CD4-positive, alpha-beta T cell treated with Interleukin-10 for 1 hour (primary cell): ENCODE measurements around the gene IRS1.

Experiments used
- DNase-seq: peaks from one replicate; pipeline ENCODE4 v3.0.0-alpha.2; 2020

IRS1 gene

DNA sequence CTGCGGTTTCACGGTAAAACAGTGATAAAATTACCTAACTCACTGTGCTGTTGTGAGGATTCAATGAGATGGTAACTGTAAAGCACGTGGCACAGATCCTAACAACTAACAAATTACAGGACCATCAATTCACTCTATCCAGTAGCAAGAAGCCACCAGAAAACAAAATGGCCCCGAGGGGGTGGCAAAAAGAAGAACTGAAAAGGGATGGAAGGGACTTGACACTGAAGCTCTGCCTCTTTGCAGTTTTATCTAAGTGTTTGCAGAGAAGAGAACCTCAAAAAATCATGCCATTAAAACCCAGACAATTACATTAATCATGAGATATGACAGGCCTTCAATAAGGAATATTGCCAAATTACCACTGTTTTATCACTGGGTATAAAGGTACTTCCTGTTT is 46.7 kb downstream of the IRS1 start:
- no peak for DNase-seq

DNA sequence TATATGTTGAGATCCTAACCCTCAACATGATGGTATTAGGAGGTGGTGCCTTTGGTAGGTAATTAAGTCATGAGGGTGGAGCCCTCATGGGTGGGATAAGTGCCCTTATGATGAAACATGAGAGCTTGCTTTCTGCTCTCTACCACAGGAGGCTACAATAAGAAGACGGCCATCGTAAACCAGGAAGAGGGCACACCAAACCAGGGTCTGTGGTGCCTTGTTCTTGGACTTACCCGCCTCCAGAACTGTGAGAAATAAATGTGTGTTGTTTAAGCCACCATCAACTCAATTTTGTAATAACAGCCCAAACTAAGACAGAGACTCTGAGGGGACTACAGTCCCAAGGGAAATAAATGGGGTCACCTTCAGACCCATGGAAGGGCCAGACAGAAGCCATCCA is 52.3 kb downstream of the IRS1 start:
- no peak for DNase-seq

DNA sequence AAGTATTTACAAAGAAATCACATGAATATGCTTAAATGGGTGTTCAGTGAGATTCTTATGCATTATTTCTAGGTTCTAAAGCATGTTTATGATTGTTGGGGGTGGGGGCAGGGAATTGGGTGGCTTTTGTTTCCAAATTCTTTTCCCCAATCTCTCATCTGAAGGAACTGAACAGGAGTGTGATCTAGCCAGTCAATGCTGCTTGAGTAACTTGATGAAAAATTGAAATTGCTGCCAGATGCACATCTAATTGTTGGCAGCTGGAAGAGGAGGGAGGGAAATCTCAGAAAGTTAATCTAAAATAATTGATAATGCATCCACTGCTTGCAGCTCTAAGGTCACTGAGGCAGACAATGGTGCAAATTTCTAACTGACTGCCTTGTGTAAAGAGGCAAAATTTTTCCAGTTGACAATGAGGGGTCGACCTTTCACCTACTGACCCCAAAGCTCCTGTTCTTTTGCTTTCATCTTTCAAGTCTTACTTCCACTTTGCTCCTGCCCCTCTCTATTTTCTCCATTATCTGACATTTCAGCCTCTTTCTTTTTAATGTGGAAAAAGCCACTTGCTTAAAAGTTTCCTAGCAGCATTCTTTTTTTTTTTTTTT is 53.3 kb downstream of the IRS1 start:
- no peak for DNase-seq

DNA sequence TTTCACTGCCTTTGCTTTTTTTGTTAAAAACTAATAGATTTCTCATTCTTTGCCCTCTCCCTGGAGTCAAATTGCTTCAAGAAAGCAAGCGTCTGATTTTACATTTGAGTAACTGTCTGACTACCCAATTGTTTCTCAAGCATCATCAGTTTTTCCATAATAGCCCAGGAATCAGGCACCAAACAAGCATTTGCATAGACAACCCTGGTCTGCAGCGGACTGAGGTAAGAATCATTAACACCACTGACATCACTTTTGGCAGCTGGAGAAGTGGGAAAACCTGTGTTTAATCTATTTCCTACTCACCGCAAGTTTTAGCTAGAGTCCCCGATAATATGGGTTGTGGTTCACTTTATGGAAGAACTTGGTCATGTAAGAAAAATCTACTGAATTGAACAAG is 55.7 kb downstream of the IRS1 start:
- no peak for DNase-seq

- DNase-seq = no peak
Observed at GRCh38 chr2:226742347-226742746, 57.3 kb downstream of the IRS1 start.

GRCh38 chr2:226740039-226740648 is 59.5 kb downstream of the IRS1 start:
- DNase-seq = no peak

GRCh38 chr2:226739545-226740030 is 60.0 kb downstream of the IRS1 start:
- no peak for DNase-seq

DNA sequence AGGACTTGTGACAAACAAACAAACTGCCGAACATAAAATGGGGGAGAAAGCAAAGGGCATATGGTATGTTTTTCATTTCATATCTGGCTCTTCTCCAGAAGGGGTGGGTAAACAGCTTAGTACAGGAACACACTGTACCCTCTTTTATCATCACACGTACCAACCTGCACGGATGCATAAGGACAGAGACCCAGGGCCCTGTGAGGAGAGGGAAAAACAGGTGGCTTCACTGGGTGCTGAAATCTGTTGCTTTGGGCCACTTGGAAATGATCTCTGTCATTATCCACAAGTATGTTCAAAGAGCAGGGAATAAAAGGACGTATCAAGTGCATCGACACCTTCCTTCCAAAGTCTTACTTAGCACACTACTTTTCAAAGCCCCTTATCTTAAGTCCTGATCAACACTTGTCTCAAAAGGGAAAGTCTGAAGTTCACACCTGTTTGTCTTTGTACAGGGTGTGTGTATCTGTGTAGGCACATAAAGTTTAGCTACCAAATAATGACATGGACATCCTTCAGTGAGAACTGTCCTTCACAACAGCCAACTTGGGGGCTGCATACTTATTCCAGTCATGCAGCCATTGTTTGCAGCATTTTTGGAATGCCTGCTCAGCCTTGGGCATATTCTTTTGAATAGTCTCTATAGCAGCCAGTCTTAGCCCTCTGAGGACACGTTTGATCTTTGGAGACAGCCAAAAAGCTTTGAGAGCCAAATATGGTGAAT is 60.6 kb downstream of the IRS1 start:
- DNase-seq = no peak

DNA sequence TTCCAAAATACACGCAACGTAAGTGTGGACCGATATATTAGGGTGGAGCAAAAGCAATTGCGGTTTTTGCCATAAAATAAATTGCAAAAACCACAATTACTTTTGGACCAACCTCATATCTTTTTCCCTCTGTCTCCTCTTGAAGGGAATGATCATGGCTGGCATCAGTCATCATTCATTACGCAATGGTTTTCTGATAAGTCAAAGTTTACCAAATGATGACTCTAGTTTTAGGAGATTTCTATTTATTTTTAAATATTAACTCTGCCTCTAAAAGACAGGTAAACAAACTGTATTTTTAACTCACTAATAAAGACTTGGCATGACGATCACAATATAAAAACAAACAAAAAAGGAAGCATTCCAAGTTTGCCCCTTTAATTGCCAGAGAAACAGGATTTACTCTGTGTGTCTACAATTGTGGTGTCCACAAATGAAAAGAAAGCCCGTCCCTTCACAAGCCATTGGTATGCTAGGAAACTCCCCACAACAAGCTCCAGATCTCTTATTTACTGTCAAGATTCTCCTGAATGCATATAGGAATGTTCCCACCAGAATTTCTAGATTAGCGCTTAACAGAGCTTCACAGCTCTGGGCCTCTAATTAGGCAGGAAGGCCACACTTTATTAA is 61.3 kb downstream of the IRS1 start:
- DNase-seq = no peak

DNA sequence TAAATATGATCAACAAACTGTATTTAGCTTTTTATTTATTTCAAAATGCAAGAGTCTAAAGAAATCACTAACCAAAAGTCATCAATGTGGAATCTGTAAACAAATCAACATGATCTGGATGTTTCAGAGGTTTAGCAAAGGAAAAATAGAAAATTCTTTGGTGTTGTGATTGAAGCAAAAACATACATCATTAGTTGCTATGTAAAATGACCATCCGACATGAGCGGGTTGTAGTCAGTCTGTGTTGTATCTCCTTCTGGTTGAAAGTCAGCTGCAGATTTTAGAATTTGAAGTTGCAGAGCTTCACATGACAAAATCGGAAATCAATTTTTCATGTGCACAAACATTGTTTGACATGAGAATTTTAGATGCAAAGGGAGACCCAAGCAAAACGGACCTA is 63.2 kb downstream of the IRS1 start:
- DNase-seq = no peak

GRCh38 chr2:226733927-226734564 is 65.6 kb downstream of the IRS1 start:
- no peak for DNase-seq

GRCh38 chr2:226733189-226733858 is 66.3 kb downstream of the IRS1 start:
- DNase-seq = no peak

DNA sequence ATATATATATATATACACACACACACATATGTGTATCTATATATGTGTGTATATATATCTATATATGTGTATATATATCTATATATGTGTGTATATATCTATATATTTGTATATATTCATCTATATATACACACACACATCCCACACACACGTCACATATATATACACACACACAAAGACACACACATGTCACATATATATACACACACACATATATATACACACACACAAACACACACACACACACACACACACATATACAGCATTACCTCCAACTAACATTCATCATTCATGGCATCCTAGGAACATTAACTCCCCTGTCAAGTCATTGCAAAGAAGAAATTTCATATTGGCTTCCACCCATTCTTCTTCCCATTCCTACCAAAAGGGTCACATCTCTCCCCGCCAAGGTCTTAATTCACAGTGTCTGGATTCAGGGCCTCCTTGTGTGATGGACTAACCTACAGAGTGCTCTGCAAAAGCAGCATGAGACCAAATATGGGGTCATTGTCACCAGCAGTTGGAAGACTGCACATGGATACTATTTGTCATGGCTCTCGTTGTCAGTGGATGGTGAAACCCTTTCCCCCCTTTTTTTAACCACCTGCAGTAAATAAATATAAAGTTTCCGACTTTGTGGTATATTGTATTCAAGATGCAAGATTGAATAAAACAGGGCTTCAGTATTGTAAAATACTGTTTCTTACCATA is 67.0 kb downstream of the IRS1 start:
- DNase-seq = no peak

- no peak for DNase-seq
Observed at GRCh38 chr2:226730481-226730880, 69.1 kb downstream of the IRS1 start.

DNA sequence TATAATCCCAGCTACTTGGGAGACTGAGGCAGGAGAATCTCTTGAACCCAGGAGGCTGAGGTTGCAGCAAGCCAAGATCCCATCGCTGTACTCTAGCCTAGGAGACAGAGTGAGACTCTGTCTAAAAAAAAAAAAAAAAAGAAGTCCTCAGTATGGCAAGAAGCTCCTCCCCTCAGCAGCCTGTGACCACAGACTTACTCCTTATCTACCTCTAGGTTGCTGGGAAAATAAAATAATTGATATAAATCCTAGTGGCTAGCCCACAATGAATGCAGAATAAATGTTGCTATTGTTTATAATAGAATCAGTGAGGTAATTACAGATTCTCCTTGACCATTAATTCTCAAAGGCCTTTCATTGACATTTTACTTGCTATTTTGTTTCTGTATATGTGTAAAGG is 70.6 kb downstream of the IRS1 start:
- no peak for DNase-seq

DNA sequence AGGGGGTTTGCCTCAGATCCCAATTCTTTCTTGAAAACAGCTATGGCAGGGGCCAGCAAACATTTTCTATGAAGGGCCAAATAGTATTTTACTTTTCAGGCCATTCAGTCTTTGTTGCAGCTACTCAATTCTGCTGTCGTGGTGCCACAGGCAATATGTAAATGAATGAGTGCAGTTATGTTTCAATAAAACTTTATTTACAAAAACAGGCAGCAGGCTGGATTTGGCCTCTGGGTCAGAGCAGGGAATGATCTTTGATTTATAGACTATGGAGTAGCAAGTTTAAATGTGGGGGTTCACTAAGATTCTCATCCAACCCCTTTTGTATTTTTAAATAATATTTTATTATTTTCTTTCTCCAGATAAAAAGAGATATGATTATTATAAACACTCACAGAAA is 72.4 kb downstream of the IRS1 start:
- DNase-seq = no peak

GRCh38 chr2:226726546-226726945 is 73.1 kb downstream of the IRS1 start:
- DNase-seq = no peak

DNA sequence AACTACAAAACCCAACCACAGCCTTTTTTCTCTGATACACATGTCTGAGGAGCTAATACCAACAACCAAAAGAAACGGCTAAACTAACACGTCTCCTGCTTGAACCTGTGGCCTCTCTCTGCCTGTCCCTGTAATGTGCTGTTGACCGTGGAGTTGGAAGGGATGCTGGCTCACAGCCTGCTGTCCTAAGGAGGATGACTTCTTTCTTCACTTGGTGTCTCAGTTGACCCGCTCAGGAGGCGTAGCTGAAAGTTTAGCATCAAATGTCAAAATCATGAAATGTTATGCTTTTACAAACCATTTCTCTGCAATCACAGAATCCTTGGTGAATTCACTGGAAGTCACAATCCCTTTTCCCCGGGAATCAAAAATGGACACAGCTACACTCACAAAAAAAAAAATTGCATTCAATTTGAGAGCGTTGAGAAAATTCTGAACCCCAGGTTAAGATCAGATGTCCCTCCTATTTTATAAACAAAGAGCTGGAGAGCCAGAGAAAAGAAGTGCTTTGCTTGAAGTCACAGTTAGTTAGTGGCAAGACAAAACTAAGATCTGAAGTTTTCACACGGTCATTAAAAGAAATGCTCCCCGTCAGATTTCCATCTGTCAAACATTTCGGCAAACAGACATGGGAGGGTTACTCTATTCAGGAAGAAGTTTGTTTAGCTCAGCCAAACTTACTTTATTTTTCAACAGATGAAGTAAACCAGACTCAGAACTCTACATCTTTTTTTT is 74.3 kb downstream of the IRS1 start:
- no peak for DNase-seq

GRCh38 chr2:226721541-226721940 is 78.1 kb downstream of the IRS1 start:
- no peak for DNase-seq

DNA sequence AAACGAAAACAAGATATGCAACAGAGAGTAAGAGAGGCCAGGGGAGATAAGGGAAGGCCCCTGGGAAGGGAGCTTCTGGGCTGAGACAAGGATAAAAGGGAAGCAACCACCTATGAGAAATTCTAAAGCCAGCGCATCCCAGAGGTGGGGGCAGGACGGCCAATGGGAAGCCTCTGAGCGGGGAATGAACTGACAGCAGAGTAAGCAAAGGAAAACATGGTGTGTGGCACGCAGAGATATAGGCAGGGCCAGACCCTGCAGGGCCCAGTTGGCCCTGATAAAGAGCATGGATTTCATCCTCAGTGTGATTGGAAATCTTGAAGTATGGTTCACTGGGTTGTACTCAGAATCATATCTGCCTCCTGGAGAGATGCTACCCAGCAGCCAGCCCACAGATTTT is 78.7 kb downstream of the IRS1 start:
- no peak for DNase-seq

GRCh38 chr2:226717719-226718118 is 81.9 kb downstream of the IRS1 start:
- DNase-seq = no peak
